GM19395 (cell line): Measurements from ENCODE around the gene MYOG.

ENCODE experiments used
- ATAC-seq: cut with Tn5 transposase; IDR thresholded peaks from one replicate; pipeline ENCODE4 v1.9.1; 2021; ENCODE audit warnings: mild to moderate bottlenecking, moderate library complexity; ENCODE audit not compliant: unreplicated experiment

The MYOG gene

GRCh38 chr1:203034422-203035110, 51.2 kb downstream of the MYOG start:
- ATAC-seq = no peak

GRCh38 chr1:203033917-203034316, 51.9 kb downstream of the MYOG start:
- ATAC-seq = no peak

- ATAC-seq = no peak
These were observed 52.5 kb downstream of the MYOG start for GRCh38 chr1:203033287-203033686.
